HG03103 (cell line): Measurements from ENCODE around the gene USP25.

Experiments
- ATAC-seq: cut with Tn5 transposase; IDR thresholded peaks from one replicate; pipeline ENCODE4 v1.9.1; 2021; ENCODE audit warnings: low read depth; ENCODE audit not compliant: unreplicated experiment

The USP25 gene

GRCh38 chr21:15797577-15798363 is 68.0 kb downstream of the USP25 start:
- ATAC-seq, result no peak

GRCh38 chr21:15801352-15801863 is 71.6 kb downstream of the USP25 start:
- ATAC-seq, result no peak

DNA sequence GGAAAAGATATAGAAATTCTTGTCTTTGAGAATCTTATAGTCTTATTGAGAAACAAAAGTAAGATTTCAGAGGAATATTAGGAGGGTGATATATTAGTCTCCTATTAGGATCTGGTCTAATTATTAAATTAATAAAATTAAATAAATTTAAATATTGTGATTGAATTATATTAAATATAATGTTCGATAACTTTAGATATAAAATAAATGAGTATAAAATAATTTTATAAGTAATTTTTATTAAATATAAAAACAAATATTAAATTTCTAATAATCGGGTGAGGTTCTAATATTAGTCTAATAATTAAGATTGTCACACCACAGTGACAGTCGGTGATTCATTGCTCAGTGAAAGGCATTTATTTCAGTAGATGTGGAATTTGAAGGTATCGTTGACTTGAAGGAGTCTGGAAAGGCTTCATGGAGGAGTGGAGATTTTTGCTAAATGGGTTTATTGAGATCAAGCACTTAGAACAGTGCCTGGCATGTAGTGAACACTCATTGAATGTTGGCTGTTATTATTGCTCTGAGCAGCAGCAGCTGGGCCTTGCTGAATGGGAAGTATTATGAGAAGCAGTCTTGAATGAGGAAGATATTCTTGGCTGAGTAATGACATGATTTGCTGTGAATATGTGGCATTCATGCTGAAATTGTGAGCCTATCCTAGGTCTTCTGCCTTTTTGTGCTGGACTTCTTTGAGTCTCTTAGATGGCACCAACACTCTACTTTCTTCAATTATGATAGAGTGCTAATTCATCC is 74.6 kb downstream of the USP25 start:
- ATAC-seq, result no peak

GRCh38 chr21:15809065-15809464 is 79.3 kb downstream of the USP25 start:
- no peak for ATAC-seq

GRCh38 chr21:15809818-15810217 is 80.0 kb downstream of the USP25 start:
- no peak for ATAC-seq

- no peak for ATAC-seq
Observed at GRCh38 chr21:15815285-15815684, 85.5 kb downstream of the USP25 start.

DNA sequence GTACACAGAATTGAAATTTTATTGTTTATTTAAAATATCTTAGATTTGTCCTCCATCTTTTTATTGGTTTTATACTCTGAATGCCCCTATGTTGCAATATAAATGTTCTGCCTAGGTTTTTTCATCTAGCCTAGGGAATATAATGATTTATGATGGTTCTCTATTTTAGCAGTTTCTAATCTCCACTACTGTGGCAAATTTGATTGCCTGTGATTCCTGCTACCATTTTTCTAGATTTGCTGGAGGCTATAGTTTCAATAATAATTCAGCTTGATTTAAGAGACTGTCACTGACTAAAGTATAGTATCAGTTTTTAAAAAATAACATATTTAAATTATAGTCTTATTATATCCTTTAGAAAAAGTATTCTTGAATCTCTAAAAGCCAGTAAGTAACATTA is 90.5 kb downstream of the USP25 start:
- ATAC-seq, result no peak

- ATAC-seq, result no peak
Observed at GRCh38 chr21:15820852-15821379, 91.1 kb downstream of the USP25 start.

GRCh38 chr21:15823486-15824150 is 93.8 kb downstream of the USP25 start:
- no peak for ATAC-seq

- no peak for ATAC-seq
Observed at GRCh38 chr21:15825700-15826099, 95.9 kb downstream of the USP25 start.

GRCh38 chr21:15826147-15826780 is 96.5 kb downstream of the USP25 start:
- ATAC-seq, result peak; percentile 92

DNA sequence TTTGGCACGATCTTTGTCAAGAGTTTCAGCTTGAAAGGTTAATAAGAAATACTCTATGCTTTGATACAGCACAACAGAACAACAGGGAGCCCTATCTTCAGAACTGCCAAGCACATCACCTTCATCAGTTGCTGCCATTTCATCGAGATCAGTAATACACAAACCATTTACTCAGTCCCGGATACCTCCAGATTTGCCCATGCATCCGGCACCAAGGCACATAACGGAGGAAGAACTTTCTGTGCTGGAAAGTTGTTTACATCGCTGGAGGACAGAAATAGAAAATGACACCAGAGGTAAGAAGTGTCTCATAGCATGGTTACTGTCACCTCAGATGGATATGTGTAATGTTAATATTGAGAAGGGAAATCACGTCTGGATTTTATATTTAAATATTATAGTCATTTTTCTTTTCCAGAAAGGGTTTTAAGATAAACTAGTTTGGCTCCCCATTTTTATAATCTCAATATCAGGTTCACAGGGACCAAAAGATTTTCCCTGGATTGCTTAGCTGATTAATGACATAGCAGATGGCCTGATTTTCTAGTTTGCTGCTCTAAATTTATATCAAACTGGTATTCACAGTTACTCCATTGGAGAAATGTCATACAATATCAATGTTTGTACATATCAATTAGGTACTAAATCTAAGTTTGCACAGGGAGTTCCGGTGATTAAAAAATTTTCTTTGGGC is 97.3 kb downstream of the USP25 start:
- ATAC-seq, result no peak

- no peak for ATAC-seq
Observed at GRCh38 chr21:15831497-15831896, 101.7 kb downstream of the USP25 start.

DNA sequence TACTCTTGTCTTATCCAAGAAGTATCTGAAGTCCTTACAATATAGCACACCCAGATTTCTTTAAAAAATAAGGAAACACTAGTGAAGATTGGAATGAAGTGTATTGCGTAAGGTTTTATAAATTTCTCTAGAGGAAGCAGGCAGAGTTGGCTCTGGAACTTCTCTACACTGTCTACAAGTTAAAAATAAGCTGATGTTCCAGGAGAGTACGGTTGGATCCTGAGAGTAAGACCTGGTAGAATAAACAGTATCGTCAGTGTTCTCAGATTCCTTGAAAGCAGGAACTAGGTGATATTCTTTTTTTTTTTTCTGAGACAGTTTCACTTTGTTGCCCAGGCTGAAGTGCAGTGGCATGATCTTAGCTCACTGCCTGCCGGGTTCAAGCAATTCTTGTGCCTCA is 107.9 kb downstream of the USP25 start:
- ATAC-seq, result no peak

- no peak for ATAC-seq
Observed at GRCh38 chr21:15839026-15839425, 109.2 kb downstream of the USP25 start.

DNA sequence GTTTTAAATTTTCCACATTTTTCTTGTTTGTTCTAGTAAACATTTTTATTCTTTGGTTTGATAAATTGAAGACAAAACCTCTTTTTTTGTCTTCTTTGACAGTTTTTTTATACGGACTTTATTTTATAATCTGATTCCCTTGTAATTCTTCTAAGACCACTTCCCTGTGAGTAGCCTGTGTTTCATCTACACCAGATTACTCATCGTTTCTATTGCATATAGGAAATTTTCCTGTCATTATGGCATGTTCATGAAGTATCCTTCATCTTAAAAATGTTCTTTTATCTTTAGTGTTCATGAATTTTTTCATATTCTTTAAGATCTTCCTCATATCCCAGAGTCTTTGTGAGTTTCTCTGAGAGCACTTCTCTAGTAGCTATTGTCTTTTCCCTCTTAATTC is 109.8 kb downstream of the USP25 start:
- ATAC-seq, result no peak

- ATAC-seq, result no peak
Observed at GRCh38 chr21:15840406-15840805, 110.6 kb downstream of the USP25 start.

- ATAC-seq, result no peak
Observed at GRCh38 chr21:15841856-15842564, 112.2 kb downstream of the USP25 start.

DNA sequence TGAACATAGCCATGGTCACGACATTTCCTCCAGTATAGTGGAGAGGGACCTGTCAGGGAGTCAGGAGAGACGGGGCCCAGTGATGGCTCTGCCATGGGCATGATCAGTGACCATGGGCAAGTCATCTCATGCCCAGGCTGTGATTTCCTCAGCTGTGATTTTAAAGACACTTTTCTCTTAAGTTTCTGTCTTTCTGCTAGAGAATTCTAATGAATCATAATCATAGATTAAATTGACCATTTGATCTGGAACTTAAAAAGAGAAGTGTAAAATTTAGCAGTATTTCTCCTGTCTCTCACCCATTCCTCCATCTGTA is 112.7 kb downstream of the USP25 start:
- ATAC-seq, result no peak

- ATAC-seq, result no peak
Observed at GRCh38 chr21:15843766-15844165, 114.0 kb downstream of the USP25 start.
